IMR-90 (cell line): Measurements from ENCODE around the gene USB1. TPM values are rescaled to one million over a fixed set of nuclear protein-coding genes. Genes with fewer than 3 reads are reported as not detected.

ENCODE experiments used
- CHD1 ChIP-seq: IDR thresholded peaks from 2 replicates; pipeline ENCODE4 v1.6.1; 2012; ENCODE audit warnings: low read depth, low read length, improper control_type of control experiment
- RFX5 ChIP-seq: IDR thresholded peaks from 2 replicates; pipeline ENCODE4 v1.8.0; 2012; ENCODE audit warnings: low read depth, mild to moderate bottlenecking, low read length, moderate library complexity
- polyA plus RNA-seq, 3 experiments: library from polyadenylated mRNA; depleted of rRNA; stranded (reverse); fragments of >200 nt; gene quantifications; 2 replicates each; pipeline ENCODE4 v1.2.3, GENCODE V29; 2012; ENCODE audit warnings: low replicate concordance in 1 of 3
- total RNA-seq: library from RNA; depleted of rRNA; stranded (reverse); fragments of >200 nt; gene quantifications from 2 replicates; pipeline ENCODE4 v1.2.3, GENCODE V29; 2012
- TF ChIP-seq, protein P1 (sequence below): fragments of 150-350 bp; IDR thresholded peaks from 2 replicates; pipeline ENCODE4 v1.6.1; 2017; ENCODE audit warnings: mild to moderate bottlenecking, antibody characterized with exemption, low read length, low read depth
- TF ChIP-seq, protein P2 (sequence below): fragments of 150-350 bp; IDR thresholded peaks from 2 replicates; pipeline ENCODE4 v1.6.1; 2016; ENCODE audit warnings: low read depth, mild to moderate bottlenecking, low read length, moderate library complexity, borderline replicate concordance

USB1 gene
- total and polyA plus RNA-seq, 2 of the 4 experiments (the other 2 are of a cell fraction): 45.9 to 94.9 TPM

GRCh38 chr16:58000706-58001676 is at the start of gene USB1 (continued):
- TF ChIP-seq CHD1 (no peak), RFX5 (no peak)
- TF ChIP-seq, protein P1, sequence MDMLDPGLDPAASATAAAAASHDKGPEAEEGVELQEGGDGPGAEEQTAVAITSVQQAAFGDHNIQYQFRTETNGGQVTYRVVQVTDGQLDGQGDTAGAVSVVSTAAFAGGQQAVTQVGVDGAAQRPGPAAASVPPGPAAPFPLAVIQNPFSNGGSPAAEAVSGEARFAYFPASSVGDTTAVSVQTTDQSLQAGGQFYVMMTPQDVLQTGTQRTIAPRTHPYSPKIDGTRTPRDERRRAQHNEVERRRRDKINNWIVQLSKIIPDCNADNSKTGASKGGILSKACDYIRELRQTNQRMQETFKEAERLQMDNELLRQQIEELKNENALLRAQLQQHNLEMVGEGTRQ: no peak; the same call in 1 of the 2 replicates
- TF ChIP-seq, protein P2, sequence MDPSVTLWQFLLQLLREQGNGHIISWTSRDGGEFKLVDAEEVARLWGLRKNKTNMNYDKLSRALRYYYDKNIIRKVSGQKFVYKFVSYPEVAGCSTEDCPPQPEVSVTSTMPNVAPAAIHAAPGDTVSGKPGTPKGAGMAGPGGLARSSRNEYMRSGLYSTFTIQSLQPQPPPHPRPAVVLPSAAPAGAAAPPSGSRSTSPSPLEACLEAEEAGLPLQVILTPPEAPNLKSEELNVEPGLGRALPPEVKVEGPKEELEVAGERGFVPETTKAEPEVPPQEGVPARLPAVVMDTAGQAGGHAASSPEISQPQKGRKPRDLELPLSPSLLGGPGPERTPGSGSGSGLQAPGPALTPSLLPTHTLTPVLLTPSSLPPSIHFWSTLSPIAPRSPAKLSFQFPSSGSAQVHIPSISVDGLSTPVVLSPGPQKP: no peak
